Fibroblast of pulmonary artery (primary cell): ENCODE data around the gene KCNH1.

Experiments
- DNase-seq: peaks from one replicate; pipeline ENCODE4 v3.0.0-alpha.2; 2010; ENCODE audit warnings: low read depth
- H3K4me3 ChIP-seq: replicated peaks from 2 replicates; pipeline ENCODE4 v1.5.1; 2011; ENCODE audit warnings: low read depth, mild to moderate bottlenecking, control low read depth, low read length, moderate library complexity
- CTCF ChIP-seq: IDR thresholded peaks from 2 replicates; pipeline ENCODE4 v1.5.1; 2011; ENCODE audit warnings: mild to moderate bottlenecking, control low read depth, low read length, inconsistent platforms; ENCODE audit errors: missing control alignments

Gene KCNH1

GRCh38 chr1:210770396-210770984 lies 363.5 kb downstream of the KCNH1 start:
- DNase-seq: no peak
- no peak for TF ChIP-seq CTCF
- no peak overlapping the region for H3K4me3 ChIP-seq

GRCh38 chr1:210769473-210769872 lies 364.5 kb downstream of the KCNH1 start:
- no peak for DNase-seq
- TF ChIP-seq CTCF: no peak
- no peak overlapping the region for H3K4me3 ChIP-seq

- no peak for DNase-seq
- H3K4me3 ChIP-seq: no peak overlapping the region
- TF ChIP-seq CTCF: no peak
Measured at GRCh38 chr1:210764536-210764935, 369.4 kb downstream of the KCNH1 start.

GRCh38 chr1:210758761-210759160 lies 375.2 kb downstream of the KCNH1 start:
- no peak for DNase-seq
- TF ChIP-seq CTCF: no peak
- no peak overlapping the region for H3K4me3 ChIP-seq

GRCh38 chr1:210758261-210758660 lies 375.7 kb downstream of the KCNH1 start:
- no peak for DNase-seq
- no peak overlapping the region for H3K4me3 ChIP-seq
- no peak for TF ChIP-seq CTCF

GRCh38 chr1:210757677-210758076 lies 376.3 kb downstream of the KCNH1 start:
- TF ChIP-seq CTCF: no peak
- DNase-seq: no peak
- H3K4me3 ChIP-seq: no peak overlapping the region

GRCh38 chr1:210755991-210756659 lies 377.8 kb downstream of the KCNH1 start:
- no peak overlapping the region for H3K4me3 ChIP-seq
- DNase-seq: no peak

More at GRCh38 chr1:210755991-210756659, 377.8 kb downstream of the KCNH1 start:
- no peak for TF ChIP-seq CTCF
